Neuron (in vitro differentiated cells): ENCODE measurements around the gene PIK3C3.
"Not testable (repeated sequence)": the region's sequence is repeated elsewhere in the genome, so short reads cannot be mapped to it uniquely, and the experiment has no call there.

Experiments used
- H2AFZ ChIP-seq: one replicate; pipeline ENCODE4 v1.6.1; 2013; ENCODE audit warnings: low read depth, mild to moderate bottlenecking, inconsistent platforms, low read length, moderate library complexity
- H3K27me3 ChIP-seq: one replicate; pipeline ENCODE4 v1.6.1; 2013; ENCODE audit warnings: low read length; ENCODE audit not compliant: insufficient read depth
- H3K36me3 ChIP-seq: one replicate; pipeline ENCODE4 v1.6.1; 2013; ENCODE audit warnings: low read length; ENCODE audit not compliant: insufficient read depth
- H3K4me1 ChIP-seq: one replicate; pipeline ENCODE4 v1.6.1; 2013; ENCODE audit warnings: low read length; ENCODE audit not compliant: insufficient read depth
- H3K4me3 ChIP-seq: 2 replicates; pipeline ENCODE4 v1.5.1; 2013; ENCODE audit warnings: mild to moderate bottlenecking, low read length, moderate library complexity
- H3K9me3 ChIP-seq: one replicate; pipeline ENCODE4 v1.6.1; 2013; ENCODE audit warnings: low read length

The PIK3C3 gene

GRCh38 chr18:42039396-42039795, 84.4 kb downstream of the PIK3C3 start:
- no peaks in the 10 kb centered on the region for H3K9me3 ChIP-seq
- H3K27me3 ChIP-seq: no peaks in the 10 kb centered on the region
- no peaks in the 10 kb centered on the region for H3K4me1 ChIP-seq
- peaks cover 58% of the 10 kb centered on the region for H3K36me3 ChIP-seq
- H3K4me3 ChIP-seq: no peak overlapping the region
- no peak overlapping the region for H2AFZ ChIP-seq

- Histone ChIP-seq H3K4me1 (no peaks in the 10 kb centered on the region), H3K4me3 (no peak overlapping the region), H3K9me3 (no peaks in the 10 kb centered on the region), H2AFZ (no peak overlapping the region), H3K36me3 (peaks cover 43% of the 10 kb centered on the region), H3K27me3 (no peaks in the 10 kb centered on the region)
Measured at GRCh38 chr18:42041793-42042192, 86.8 kb downstream of the PIK3C3 start.

- Histone ChIP-seq H3K27me3 (no peaks in the 10 kb centered on the region), H3K4me1 (no peaks in the 10 kb centered on the region), H3K36me3 (peaks cover 28% of the 10 kb centered on the region), H2AFZ (no peak overlapping the region), H3K9me3 (no peaks in the 10 kb centered on the region), H3K4me3 (no peak overlapping the region)
Measured at GRCh38 chr18:42045346-42045745, 90.3 kb downstream of the PIK3C3 start.

- Histone ChIP-seq H3K27me3 (no peaks in the 10 kb centered on the region), H3K36me3 (peaks cover 23% of the 10 kb centered on the region), H3K4me3 (no peak overlapping the region), H3K9me3 (no peaks in the 10 kb centered on the region), H2AFZ (no peak overlapping the region), H3K4me1 (peaks cover 4% of the 10 kb centered on the region)
Measured at GRCh38 chr18:42047721-42048120, 92.7 kb downstream of the PIK3C3 start.

GRCh38 chr18:42048158-42048557, 93.1 kb downstream of the PIK3C3 start:
- no peaks in the 10 kb centered on the region for H3K9me3 ChIP-seq
- no peaks in the 10 kb centered on the region for H3K27me3 ChIP-seq
- peaks cover 8% of the 10 kb centered on the region for H3K4me1 ChIP-seq
- H3K36me3 ChIP-seq: peaks cover 22% of the 10 kb centered on the region
- no peak overlapping the region for H2AFZ ChIP-seq
- no peak overlapping the region for H3K4me3 ChIP-seq

- H3K4me3 ChIP-seq, H3K27me3 ChIP-seq, H3K9me3 ChIP-seq, H2AFZ ChIP-seq: not testable (repeated sequence)
- Histone ChIP-seq H3K36me3 (peaks cover 19% of the 10 kb centered on the region), H3K4me1 (peaks cover 12% of the 10 kb centered on the region)
Measured at GRCh38 chr18:42049536-42049935, 94.5 kb downstream of the PIK3C3 start.

GRCh38 chr18:42051411-42051810, 96.4 kb downstream of the PIK3C3 start:
- no peaks in the 10 kb centered on the region for H3K27me3 ChIP-seq
- H3K4me3 ChIP-seq: no peak overlapping the region
- peaks cover 12% of the 10 kb centered on the region for H3K4me1 ChIP-seq
- peaks cover 19% of the 10 kb centered on the region for H3K36me3 ChIP-seq
- no peaks in the 10 kb centered on the region for H3K9me3 ChIP-seq
- H2AFZ ChIP-seq: no peak overlapping the region

- no peak overlapping the region for H2AFZ ChIP-seq
- no peak overlapping the region for H3K4me3 ChIP-seq
- no peaks in the 10 kb centered on the region for H3K27me3 ChIP-seq
- peaks cover 12% of the 10 kb centered on the region for H3K4me1 ChIP-seq
- H3K36me3 ChIP-seq: peaks cover 17% of the 10 kb centered on the region
- no peaks in the 10 kb centered on the region for H3K9me3 ChIP-seq
Measured at GRCh38 chr18:42052122-42052708, 97.2 kb downstream of the PIK3C3 start.

GRCh38 chr18:42053188-42053781, 98.3 kb downstream of the PIK3C3 start:
- Histone ChIP-seq H2AFZ (no peak overlapping the region), H3K36me3 (peaks cover 16% of the 10 kb centered on the region), H3K9me3 (no peaks in the 10 kb centered on the region), H3K4me3 (no peak overlapping the region), H3K27me3 (no peaks in the 10 kb centered on the region), H3K4me1 (peaks cover 12% of the 10 kb centered on the region)

GRCh38 chr18:42064109-42064508, 109.1 kb downstream of the PIK3C3 start:
- no peak overlapping the region for H3K4me3 ChIP-seq
- peaks cover 29% of the 10 kb centered on the region for H3K36me3 ChIP-seq
- H3K4me1 ChIP-seq: no peaks in the 10 kb centered on the region
- H3K9me3 ChIP-seq: no peaks in the 10 kb centered on the region
- H2AFZ ChIP-seq: no peak overlapping the region
- H3K27me3 ChIP-seq: no peaks in the 10 kb centered on the region

GRCh38 chr18:42067518-42067917, 112.5 kb downstream of the PIK3C3 start:
- H3K27me3 ChIP-seq: no peaks in the 10 kb centered on the region
- H3K9me3 ChIP-seq: peaks cover 2% of the 10 kb centered on the region
- H2AFZ ChIP-seq: no peak overlapping the region
- H3K4me1 ChIP-seq: no peaks in the 10 kb centered on the region
- peaks cover 39% of the 10 kb centered on the region for H3K36me3 ChIP-seq
- H3K4me3 ChIP-seq: no peak overlapping the region

GRCh38 chr18:42068030-42068429, 113.0 kb downstream of the PIK3C3 start:
- peaks cover 42% of the 10 kb centered on the region for H3K36me3 ChIP-seq
- H3K27me3 ChIP-seq: no peaks in the 10 kb centered on the region
- H3K4me1 ChIP-seq: no peaks in the 10 kb centered on the region
- no peak overlapping the region for H3K4me3 ChIP-seq
- H3K9me3 ChIP-seq: peaks cover 2% of the 10 kb centered on the region
- H2AFZ ChIP-seq: no peak overlapping the region

GRCh38 chr18:42069036-42069435, 114.0 kb downstream of the PIK3C3 start:
- Histone ChIP-seq H3K4me1 (no peaks in the 10 kb centered on the region), H3K9me3 (peaks cover 2% of the 10 kb centered on the region), H2AFZ (no peak overlapping the region), H3K36me3 (peaks cover 42% of the 10 kb centered on the region), H3K27me3 (no peaks in the 10 kb centered on the region), H3K4me3 (no peak overlapping the region)

GRCh38 chr18:42072407-42072806, 117.4 kb downstream of the PIK3C3 start:
- no peak overlapping the region for H3K4me3 ChIP-seq
- H3K4me1 ChIP-seq: no peaks in the 10 kb centered on the region
- H3K27me3 ChIP-seq: no peaks in the 10 kb centered on the region
- peaks cover 4% of the 10 kb centered on the region for H3K9me3 ChIP-seq
- peaks cover 35% of the 10 kb centered on the region for H3K36me3 ChIP-seq
- H2AFZ ChIP-seq: no peak overlapping the region
